NCI-H524 (cell line): ENCODE data around the gene GTF2I.
A peak's percentile ranks its signal among the peaks of the same experiment; 100 is the strongest.
"Not testable (repeated sequence)": the region's sequence is repeated elsewhere in the genome, so short reads cannot be mapped to it uniquely, and the experiment has no call there.

Source experiments
- DNase-seq, 2 experiments: peaks; one replicate each; lab custom pipeline; 2025; lab: John Stamatoyannopoulos, UW

Gene GTF2I

DNA sequence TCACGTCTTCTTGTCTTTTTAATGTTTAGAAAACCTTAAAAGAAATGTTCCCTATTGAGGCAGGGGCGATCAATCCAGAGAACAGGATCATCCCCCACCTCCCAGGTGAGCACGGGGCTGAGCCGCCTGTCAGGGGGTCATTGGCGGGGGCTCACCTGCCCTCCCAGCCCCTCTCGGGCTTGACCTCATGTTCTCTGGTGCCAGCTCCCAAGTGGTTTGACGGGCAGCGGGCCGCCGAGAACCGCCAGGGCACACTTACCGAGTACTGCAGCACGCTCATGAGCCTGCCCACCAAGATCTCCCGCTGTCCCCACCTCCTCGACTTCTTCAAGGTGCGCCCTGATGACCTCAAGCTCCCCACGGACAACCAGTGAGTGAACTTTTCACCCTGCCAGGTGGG is 121.5 kb downstream of the GTF2I start:
- not testable (repeated sequence) for DNase-seq

DNA sequence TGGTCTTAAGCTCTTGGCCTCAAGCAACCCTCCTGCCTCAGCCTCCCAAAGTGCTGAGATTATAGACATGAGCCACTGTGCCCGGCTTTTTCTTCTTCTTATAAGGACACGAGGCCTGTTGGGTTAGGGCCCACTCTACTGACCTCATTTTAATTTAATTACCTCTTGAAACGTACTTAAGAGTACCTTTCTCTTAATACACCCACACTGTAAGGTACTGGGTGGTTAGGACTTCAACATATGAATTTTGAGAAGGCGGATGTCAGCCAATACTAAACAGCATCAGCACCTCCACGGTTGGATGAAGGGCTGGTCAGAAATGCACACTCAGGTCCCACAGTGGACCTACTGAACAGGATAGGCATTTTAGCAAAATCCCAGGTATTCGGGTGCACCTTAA is 124.2 kb downstream of the GTF2I start:
- DNase-seq, result not testable (repeated sequence)

DNA sequence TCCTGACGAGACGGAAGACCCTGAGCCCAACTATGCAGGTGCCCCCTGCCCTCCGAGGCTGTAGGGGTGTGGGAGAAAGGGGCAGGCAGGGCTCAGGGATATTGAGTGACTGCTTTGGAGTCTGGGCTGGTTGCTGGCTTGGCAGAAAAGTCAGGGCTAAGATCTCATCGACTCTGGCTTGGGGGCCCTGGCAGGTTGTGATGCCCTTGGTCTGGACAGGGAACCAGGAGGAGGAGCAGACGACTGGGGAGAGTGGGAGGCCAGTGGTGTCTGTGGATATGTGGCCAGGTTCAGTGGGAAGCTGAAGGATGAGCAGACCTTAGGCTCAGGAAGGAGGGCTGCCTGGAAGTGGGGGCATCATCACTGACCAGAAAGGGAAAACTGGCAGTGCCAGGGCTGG is 126.1 kb downstream of the GTF2I start:
- not testable (repeated sequence) for DNase-seq

DNA sequence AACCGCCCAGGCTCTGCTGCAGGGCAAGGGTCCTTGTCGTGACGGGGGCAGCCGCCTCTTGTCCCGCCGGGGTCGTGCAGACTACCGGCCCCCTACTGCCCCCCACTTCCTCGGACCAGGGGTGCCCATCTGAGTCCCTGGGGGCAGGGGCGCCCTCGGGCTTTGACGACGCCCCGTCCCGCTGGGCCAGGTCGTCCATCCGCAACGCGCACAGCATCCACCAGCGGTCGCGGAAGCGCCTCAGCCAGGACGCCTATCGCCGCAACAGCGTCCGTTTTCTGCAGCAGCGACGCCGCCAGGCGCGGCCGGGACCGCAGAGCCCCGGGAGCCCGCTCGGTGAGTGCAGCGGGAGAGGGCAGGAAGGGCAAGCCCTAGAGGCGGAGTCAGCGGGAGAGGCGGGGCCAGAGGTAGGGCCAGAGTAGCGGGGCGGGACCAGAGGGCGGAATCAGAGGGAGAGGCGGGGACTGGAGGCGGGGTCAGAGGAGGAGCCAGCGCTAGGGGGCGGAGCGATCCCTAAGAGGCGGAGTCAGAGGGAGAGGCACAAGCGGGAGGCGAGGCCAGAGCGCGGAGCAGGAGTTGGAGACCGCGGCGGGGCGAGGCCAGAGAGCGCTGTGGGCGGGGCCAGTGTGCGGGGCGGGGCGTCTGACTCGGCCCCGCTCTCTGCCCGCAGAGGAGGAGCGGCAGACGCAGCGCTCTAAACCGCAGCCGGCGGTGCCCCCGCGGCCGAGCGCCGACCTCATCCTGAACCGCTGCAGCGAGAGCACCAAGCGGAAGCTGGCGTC is 131.0 kb downstream of the GTF2I start:
- DNase-seq, result peak; percentile 17 to 76

DNA sequence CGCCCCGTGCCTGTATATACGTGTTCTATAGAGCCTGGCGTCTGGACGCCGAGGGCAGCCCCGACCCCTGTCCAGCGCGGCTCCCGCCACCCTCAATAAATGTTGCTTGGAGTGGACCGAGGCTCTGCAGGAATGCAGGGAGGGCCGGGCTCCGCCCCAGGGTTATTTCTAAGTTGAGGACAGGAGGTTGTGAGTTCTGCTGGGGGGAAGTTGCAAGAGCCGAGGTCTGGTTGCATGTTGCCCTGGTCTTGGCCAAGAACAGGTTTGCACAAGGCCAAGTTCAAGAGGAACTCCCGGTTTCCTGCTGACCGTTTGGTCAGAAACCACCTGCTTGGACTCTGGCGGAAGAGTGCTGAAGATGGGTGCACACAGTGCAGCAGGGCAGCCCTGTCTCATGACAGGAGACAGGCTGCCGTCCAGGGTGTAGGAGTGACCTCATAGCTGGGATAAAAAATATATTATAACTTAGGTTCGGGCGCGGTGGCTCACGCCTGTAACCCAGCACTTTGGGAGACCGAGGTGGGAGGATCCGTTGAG is 131.8 kb downstream of the GTF2I start:
- DNase-seq, result not testable (repeated sequence)

DNA sequence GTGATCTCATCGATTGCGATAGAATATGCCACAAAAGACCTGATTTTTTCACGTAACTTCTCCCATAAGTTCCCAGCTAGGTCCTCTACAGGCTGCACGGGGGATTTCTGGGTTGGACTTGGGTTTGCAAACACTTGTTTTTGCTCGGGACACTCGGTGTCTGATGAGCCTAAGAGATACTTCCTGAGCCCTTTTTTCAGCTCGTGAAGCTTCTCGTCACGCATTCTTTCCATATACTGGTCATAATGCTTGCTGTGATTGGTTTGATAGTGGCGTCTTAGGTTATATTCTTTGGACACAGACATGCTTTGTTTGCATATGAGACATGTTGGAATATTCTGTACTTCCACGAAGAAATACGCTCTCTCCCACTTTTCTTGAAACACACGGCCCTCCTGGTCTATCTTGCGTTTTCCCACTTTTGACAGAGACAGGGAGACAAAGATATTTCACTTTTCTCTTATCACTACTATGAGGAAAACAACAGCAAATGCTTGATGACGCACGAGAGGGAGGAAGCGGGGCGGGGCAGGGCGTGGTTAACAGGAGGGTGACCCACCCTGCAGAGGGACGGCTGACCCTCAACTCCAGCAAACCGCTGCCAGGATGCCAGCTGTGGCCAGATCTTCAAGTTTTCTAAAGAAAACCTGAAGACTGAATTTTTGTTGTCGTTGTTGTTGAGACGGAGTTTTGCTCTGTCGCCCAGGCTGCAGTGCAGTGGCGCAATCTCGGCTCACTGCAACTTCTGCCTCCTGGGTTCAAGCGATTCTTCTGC is 140.5 kb downstream of the GTF2I start:
- DNase-seq, result not testable (repeated sequence)

DNA sequence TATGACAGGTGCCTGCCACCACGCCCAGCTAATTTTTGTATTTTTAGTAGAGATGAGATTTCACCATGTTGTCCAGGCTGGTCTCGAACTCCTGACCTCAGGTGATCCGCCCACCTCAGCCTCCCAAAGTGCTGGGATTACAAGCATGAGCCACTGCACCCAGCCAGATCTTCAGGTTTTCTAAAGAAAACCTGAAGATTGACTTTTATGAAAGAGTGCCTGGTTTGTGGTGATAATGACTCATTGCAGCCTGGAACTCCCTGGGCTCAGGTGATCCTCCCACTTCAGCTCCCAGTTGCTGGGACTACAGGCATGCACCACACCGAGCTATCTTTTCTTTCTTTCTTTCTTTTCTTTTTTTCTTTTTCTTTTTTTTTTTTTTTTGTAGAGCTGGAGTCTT is 141.1 kb downstream of the GTF2I start:
- DNase-seq, result not testable (repeated sequence)
